ENCODE data around the gene WDFY4. TPM values are rescaled to one million over a fixed set of nuclear protein-coding genes. Genes with fewer than 3 reads are reported as not detected.

The WDFY4 gene
- total and polyA plus RNA-seq, 8 donors: 2.8 to 23.6 (median 4.8) TPM

GRCh38 chr10:49012603-49013002, 327.9 kb downstream of the WDFY4 start:
- Histone ChIP-seq H3K36me3 (no peaks in the 10 kb centered on the region), H3K27me3 (no peaks in the 10 kb centered on the region), H3K27ac (no peak overlapping the region), H3K9me3 (no peaks in the 10 kb centered on the region), H3K4me1 (no peaks in the 10 kb centered on the region), H3K4me3 (no peak overlapping the region)
- intact Hi-C loops (cut with DNase I): no loop called here
- ATAC-seq (no peak), DNase-seq (no peak)
- TF ChIP-seq, protein P1, sequence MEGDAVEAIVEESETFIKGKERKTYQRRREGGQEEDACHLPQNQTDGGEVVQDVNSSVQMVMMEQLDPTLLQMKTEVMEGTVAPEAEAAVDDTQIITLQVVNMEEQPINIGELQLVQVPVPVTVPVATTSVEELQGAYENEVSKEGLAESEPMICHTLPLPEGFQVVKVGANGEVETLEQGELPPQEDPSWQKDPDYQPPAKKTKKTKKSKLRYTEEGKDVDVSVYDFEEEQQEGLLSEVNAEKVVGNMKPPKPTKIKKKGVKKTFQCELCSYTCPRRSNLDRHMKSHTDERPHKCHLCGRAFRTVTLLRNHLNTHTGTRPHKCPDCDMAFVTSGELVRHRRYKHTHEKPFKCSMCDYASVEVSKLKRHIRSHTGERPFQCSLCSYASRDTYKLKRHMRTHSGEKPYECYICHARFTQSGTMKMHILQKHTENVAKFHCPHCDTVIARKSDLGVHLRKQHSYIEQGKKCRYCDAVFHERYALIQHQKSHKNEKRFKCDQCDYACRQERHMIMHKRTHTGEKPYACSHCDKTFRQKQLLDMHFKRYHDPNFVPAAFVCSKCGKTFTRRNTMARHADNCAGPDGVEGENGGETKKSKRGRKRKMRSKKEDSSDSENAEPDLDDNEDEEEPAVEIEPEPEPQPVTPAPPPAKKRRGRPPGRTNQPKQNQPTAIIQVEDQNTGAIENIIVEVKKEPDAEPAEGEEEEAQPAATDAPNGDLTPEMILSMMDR (IDR thresholded peaks at IDR 0.05): no peak

- no peaks in the 10 kb centered on the region for H3K9me3 ChIP-seq
- ATAC-seq (no peak), DNase-seq (no peak)
- H3K27ac ChIP-seq: no peak overlapping the region
- H3K4me3 ChIP-seq: no peak overlapping the region
- H3K36me3 ChIP-seq: no peaks in the 10 kb centered on the region
- TF ChIP-seq, protein P1 (IDR thresholded peaks at IDR 0.05): no peak
- H3K4me1 ChIP-seq: no peaks in the 10 kb centered on the region
- H3K27me3 ChIP-seq: no peaks in the 10 kb centered on the region
- intact Hi-C loops (cut with DNase I): no loop called here
Observed at GRCh38 chr10:49015700-49016099, 331.0 kb downstream of the WDFY4 start.

DNA sequence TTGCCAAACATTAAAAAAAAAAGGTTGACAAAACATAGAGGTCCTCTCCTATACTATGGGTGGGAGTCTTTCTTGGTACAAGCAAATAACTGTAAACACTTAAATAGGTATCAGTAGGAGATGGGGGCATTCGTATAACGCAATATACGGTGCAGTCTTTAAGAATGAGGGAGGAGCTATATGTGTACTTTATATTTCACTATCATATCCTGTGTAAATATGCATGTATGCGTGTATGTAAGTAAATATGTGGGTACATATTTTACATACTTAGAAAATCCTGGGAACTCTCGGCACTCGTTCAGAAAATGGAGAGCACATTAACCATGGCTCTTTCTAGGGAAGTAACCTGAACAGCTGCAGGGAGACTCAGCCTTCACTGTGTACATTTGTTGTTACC, 337.0 kb downstream of the WDFY4 start:
- no peak for DNase-seq
- TF ChIP-seq, protein P1 (IDR thresholded peaks at IDR 0.05): no peak
- ATAC-seq: no peak
- no peak overlapping the region for H3K4me3 ChIP-seq
- intact Hi-C loops (cut with DNase I): no loop called here
- no peaks in the 10 kb centered on the region for H3K9me3 ChIP-seq
- peaks cover 0 to 4% of the 10 kb centered on the region in 2 donors for H3K4me1 ChIP-seq
- H3K36me3 ChIP-seq: no peaks in the 10 kb centered on the region
- H3K27ac ChIP-seq: no peak overlapping the region
- H3K27me3 ChIP-seq: no peaks in the 10 kb centered on the region

DNA sequence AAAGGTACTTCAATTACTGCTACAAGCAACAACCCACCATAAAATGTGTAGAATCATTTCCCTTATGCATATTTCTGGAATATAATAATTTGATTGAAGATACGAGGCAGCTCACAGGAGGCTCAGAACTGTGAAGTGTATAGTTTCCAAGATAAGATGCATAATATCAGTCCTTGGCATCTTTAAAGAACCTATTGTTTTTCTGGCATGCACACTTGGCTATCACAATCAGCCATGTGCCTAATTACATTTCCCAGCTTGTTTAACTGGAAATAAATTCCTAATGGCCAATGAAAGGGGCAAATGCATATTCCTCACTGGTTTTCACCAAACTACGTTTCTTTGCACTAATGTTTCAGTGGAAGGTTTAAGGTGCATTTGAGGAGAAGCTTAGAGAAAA, 338.4 kb downstream of the WDFY4 start:
- no peaks in the 10 kb centered on the region for H3K27me3 ChIP-seq
- H3K36me3 ChIP-seq: no peaks in the 10 kb centered on the region
- no peaks in the 10 kb centered on the region for H3K9me3 ChIP-seq
- peaks cover 0 to 4% of the 10 kb centered on the region in 2 donors for H3K4me1 ChIP-seq
- DNase-seq (no peak), ATAC-seq (no peak)
- H3K4me3 ChIP-seq: no peak overlapping the region
- TF ChIP-seq, protein P1 (IDR thresholded peaks at IDR 0.05): no peak
- intact Hi-C loops (cut with DNase I): no loop called here
- H3K27ac ChIP-seq: no peak overlapping the region

DNA sequence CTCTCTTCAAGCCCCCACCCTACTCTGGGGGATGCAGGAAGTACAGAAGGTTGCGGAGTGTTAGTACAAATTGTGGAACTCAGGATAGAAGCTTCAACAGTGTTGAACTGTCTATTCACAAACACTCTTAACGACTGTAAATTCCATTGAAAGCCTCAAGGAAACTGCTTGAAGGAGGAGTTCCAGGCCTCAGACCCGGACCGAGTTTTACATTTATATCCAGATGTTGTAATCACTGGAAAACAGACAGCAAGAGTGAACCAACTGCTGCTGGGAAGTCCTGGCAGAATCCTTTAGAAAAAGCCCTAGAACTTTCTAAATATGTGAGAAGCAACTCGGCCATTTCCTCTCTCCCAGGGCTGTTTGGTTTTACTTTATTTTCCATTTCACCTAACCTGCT, 339.1 kb downstream of the WDFY4 start:
- H3K9me3 ChIP-seq: no peaks in the 10 kb centered on the region
- no peaks in the 10 kb centered on the region for H3K27me3 ChIP-seq
- peaks cover 0 to 4% of the 10 kb centered on the region in 2 donors for H3K4me1 ChIP-seq
- intact Hi-C loops (cut with DNase I): no loop called here
- H3K27ac ChIP-seq: peak overlapping the region; percentile 9 to 74
- TF ChIP-seq, protein P1 (IDR thresholded peaks at IDR 0.05): no peak
- H3K4me3 ChIP-seq: no peak overlapping the region
- DNase-seq (peak in 2 of 4 donors; percentile 52 to 78), ATAC-seq (peak; percentile 60)
- no peaks in the 10 kb centered on the region for H3K36me3 ChIP-seq

Measured in left lung (tissue), 10 donors.